ENCODE data around the gene EID2.

The EID2 gene

DNA sequence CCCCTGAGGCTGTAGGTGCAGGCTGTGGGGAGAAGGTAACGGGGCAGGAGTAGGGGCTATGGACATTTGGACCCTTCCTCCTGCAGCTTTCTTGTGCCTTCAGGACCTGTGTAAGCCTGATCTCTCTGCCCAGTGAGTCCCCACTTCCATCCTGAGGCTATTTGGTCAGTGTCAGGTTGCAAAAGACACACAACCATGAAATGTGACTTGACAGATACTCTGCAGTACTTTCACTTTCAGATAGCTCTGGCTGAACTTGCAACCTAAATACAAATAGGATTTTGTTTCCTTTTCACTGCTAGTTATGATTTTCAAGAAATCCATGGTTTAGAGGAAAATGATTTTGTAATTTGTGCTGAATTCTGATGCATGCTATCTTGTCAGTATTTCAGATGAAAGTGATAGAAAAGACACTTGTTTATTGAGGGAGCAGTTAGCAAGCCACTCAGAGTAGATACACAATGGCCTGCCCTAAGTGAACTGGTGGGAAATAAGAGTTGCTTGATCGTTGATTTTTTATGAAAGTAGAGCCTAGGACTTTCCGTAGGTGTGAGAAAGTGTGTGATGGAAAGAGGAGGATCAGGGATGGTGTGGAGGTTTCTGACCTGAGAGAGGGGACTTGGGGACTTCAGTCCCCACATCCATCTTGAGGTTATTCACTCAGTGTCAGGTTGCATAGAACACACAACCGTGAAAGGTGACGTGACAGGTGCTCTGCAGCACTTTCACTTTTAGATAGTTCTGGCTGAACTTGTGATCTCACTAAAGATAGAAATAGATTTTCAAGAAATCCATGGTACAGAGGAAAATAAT is 18.1 kb upstream of the EID2 start:
- TF ChIP-seq CREB1 (IDR thresholded peaks at IDR 0.05; ENCODE audit: low read depth) (no peak), NFIC (IDR thresholded peaks at IDR 0.05) (no peak), RAD21 (IDR thresholded peaks at IDR 0.05; ENCODE audit: low read depth) (no peak), FOXM1 (IDR thresholded peaks at IDR 0.05; ENCODE audit: borderline replicate concordance, low read depth) (no peak), ZBTB7A (IDR thresholded peaks at IDR 0.05; ENCODE audit: low read depth) (no peak), TCF12 (IDR thresholded peaks at IDR 0.05; ENCODE audit: low read depth) (no peak), YY1 (IDR thresholded peaks at IDR 0.05; ENCODE audit: low read depth) (no peak), MAX (IDR thresholded peaks at IDR 0.05) (no peak), TEAD4 (IDR thresholded peaks at IDR 0.05) (no peak), CEBPB (IDR thresholded peaks at IDR 0.05) (no peak), EGR1 (IDR thresholded peaks at IDR 0.05) (no peak), TAF1 (IDR thresholded peaks at IDR 0.05; ENCODE audit: low read depth) (no peak)
- TF ChIP-seq, protein P1, sequence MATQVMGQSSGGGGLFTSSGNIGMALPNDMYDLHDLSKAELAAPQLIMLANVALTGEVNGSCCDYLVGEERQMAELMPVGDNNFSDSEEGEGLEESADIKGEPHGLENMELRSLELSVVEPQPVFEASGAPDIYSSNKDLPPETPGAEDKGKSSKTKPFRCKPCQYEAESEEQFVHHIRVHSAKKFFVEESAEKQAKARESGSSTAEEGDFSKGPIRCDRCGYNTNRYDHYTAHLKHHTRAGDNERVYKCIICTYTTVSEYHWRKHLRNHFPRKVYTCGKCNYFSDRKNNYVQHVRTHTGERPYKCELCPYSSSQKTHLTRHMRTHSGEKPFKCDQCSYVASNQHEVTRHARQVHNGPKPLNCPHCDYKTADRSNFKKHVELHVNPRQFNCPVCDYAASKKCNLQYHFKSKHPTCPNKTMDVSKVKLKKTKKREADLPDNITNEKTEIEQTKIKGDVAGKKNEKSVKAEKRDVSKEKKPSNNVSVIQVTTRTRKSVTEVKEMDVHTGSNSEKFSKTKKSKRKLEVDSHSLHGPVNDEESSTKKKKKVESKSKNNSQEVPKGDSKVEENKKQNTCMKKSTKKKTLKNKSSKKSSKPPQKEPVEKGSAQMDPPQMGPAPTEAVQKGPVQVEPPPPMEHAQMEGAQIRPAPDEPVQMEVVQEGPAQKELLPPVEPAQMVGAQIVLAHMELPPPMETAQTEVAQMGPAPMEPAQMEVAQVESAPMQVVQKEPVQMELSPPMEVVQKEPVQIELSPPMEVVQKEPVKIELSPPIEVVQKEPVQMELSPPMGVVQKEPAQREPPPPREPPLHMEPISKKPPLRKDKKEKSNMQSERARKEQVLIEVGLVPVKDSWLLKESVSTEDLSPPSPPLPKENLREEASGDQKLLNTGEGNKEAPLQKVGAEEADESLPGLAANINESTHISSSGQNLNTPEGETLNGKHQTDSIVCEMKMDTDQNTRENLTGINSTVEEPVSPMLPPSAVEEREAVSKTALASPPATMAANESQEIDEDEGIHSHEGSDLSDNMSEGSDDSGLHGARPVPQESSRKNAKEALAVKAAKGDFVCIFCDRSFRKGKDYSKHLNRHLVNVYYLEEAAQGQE (IDR thresholded peaks at IDR 0.05; ENCODE audit: low read depth), result no peak
- TF ChIP-seq, protein P2, sequence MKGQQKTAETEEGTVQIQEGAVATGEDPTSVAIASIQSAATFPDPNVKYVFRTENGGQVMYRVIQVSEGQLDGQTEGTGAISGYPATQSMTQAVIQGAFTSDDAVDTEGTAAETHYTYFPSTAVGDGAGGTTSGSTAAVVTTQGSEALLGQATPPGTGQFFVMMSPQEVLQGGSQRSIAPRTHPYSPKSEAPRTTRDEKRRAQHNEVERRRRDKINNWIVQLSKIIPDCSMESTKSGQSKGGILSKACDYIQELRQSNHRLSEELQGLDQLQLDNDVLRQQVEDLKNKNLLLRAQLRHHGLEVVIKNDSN (IDR thresholded peaks at IDR 0.05), result no peak

DNA sequence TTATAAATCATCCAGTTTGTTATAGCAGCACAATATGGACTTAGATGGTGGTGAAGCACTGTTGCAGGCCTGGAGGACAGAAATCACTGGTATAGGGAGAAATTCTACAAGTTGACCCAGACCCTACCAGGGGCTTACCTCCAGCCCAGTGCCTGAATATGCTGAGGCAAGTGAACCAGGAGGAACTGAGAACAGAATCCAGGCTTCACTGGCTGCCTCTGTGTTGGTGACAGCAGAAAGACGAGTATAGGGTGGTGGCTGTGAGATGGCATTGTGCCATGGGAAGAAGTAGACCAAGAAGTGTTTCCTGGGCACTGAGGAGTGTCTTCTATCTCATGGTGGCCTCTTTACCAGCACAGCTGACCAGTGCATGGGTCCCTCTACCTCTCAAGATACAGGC is 15.9 kb upstream of the EID2 start:
- TF ChIP-seq EGR1 (IDR thresholded peaks at IDR 0.05) (no peak), TEAD4 (IDR thresholded peaks at IDR 0.05) (no peak), TAF1 (IDR thresholded peaks at IDR 0.05; ENCODE audit: low read depth) (no peak), YY1 (IDR thresholded peaks at IDR 0.05; ENCODE audit: low read depth) (no peak), CEBPB (IDR thresholded peaks at IDR 0.05) (no peak), TCF12 (IDR thresholded peaks at IDR 0.05; ENCODE audit: low read depth) (no peak), EP300 (IDR thresholded peaks at IDR 0.05; ENCODE audit: borderline replicate concordance) (no peak), MAX (IDR thresholded peaks at IDR 0.05) (no peak), RAD21 (IDR thresholded peaks at IDR 0.05; ENCODE audit: low read depth) (no peak), FOXM1 (IDR thresholded peaks at IDR 0.05; ENCODE audit: borderline replicate concordance, low read depth) (no peak)
- TF ChIP-seq, protein P2 (IDR thresholded peaks at IDR 0.05), result no peak

- TF ChIP-seq RAD21 (IDR thresholded peaks at IDR 0.05; ENCODE audit: low read depth) (no peak), CREB1 (IDR thresholded peaks at IDR 0.05; ENCODE audit: low read depth) (no peak), EGR1 (IDR thresholded peaks at IDR 0.05) (no peak), TEAD4 (IDR thresholded peaks at IDR 0.05) (no peak), TAF1 (IDR thresholded peaks at IDR 0.05; ENCODE audit: low read depth) (no peak)
- TF ChIP-seq, protein P1 (IDR thresholded peaks at IDR 0.05; ENCODE audit: low read depth), result no peak
Measured at GRCh38 chr19:39554701-39555311, 14.8 kb upstream of the EID2 start.

DNA sequence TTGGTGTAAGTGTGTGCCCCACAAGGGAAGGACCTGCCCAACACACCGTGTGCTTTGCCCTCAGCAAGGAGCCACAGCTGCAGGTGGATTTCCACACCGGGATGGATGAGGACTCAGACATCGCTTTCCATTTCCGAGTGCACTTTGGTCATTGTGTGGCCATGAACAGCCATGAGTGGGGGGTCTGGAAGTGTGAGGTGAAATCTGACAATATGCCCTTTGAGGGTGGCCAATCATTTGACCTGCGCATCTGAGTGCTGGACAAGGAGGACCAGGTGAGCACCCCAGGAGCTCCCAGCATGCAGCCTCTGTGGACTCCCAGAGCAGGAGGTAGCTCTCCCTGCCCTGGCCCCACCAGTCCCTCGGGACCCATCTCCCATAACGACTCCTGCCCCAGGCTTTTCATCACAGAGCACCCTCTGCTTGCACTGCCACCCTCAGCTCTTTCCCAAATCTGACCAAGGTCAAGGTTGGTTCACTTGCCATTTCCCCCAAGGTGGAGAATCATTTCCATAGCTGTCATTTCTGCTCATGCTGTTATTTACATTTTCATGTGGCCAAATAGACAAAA is 13.2 kb upstream of the EID2 start:
- TF ChIP-seq EP300 (IDR thresholded peaks at IDR 0.05; ENCODE audit: borderline replicate concordance), result no peak
- TF ChIP-seq, protein P1 (IDR thresholded peaks at IDR 0.05; ENCODE audit: low read depth), result no peak
- no peak for TF ChIP-seq MAX (IDR thresholded peaks at IDR 0.05)
- no peak for TF ChIP-seq EGR1 (IDR thresholded peaks at IDR 0.05)
- no peak for TF ChIP-seq TEAD4 (IDR thresholded peaks at IDR 0.05)
- no peak for TF ChIP-seq YY1 (IDR thresholded peaks at IDR 0.05; ENCODE audit: low read depth)
- TF ChIP-seq CREB1 (IDR thresholded peaks at IDR 0.05; ENCODE audit: low read depth), result no peak
- no peak for TF ChIP-seq NFIC (IDR thresholded peaks at IDR 0.05)
- no peak for TF ChIP-seq TCF12 (IDR thresholded peaks at IDR 0.05; ENCODE audit: low read depth)
- TF ChIP-seq FOXM1 (IDR thresholded peaks at IDR 0.05; ENCODE audit: borderline replicate concordance, low read depth), result no peak
- TF ChIP-seq TAF1 (IDR thresholded peaks at IDR 0.05; ENCODE audit: low read depth), result no peak
- TF ChIP-seq RAD21 (IDR thresholded peaks at IDR 0.05; ENCODE audit: low read depth), result no peak
- TF ChIP-seq ZBTB7A (IDR thresholded peaks at IDR 0.05; ENCODE audit: low read depth), result no peak
- no peak for TF ChIP-seq CEBPB (IDR thresholded peaks at IDR 0.05)
- TF ChIP-seq, protein P2 (IDR thresholded peaks at IDR 0.05), result no peak
